GM18511 (cell line): ENCODE results near the gene SMCHD1.
"Not testable (repeated sequence)": the region's sequence is repeated elsewhere in the genome, so short reads cannot be mapped to it uniquely, and the experiment has no call there.

Source experiments
- ATAC-seq: cut with Tn5 transposase; IDR thresholded peaks from one replicate; pipeline ENCODE4 v1.9.1; 2021; ENCODE audit warnings: mild to moderate bottlenecking, moderate library complexity; ENCODE audit not compliant: unreplicated experiment

The SMCHD1 gene

GRCh38 chr18:2656981-2657512, 1.5 kb downstream of the SMCHD1 start:
- ATAC-seq, result no peak

- no peak for ATAC-seq
Measured at GRCh38 chr18:2657788-2658458, 2.4 kb downstream of the SMCHD1 start.

- not testable (repeated sequence) for ATAC-seq
Measured at GRCh38 chr18:2660849-2661248, 5.3 kb downstream of the SMCHD1 start.

- ATAC-seq, result not testable (repeated sequence)
Measured at GRCh38 chr18:2662288-2662687, 6.8 kb downstream of the SMCHD1 start.

- ATAC-seq, result no peak
Measured at GRCh38 chr18:2662990-2663389, 7.5 kb downstream of the SMCHD1 start.

GRCh38 chr18:2672410-2672809, 16.9 kb downstream of the SMCHD1 start:
- no peak for ATAC-seq

- ATAC-seq, result no peak
Measured at GRCh38 chr18:2672872-2673271, 17.3 kb downstream of the SMCHD1 start.

- ATAC-seq, result not testable (repeated sequence)
Measured at GRCh38 chr18:2678933-2679332, 23.4 kb downstream of the SMCHD1 start.

- no peak for ATAC-seq
Measured at GRCh38 chr18:2680216-2680792, 24.8 kb downstream of the SMCHD1 start.

- no peak for ATAC-seq
Measured at GRCh38 chr18:2681993-2682603, 26.6 kb downstream of the SMCHD1 start.

- no peak for ATAC-seq
Measured at GRCh38 chr18:2683055-2683454, 27.5 kb downstream of the SMCHD1 start.

- ATAC-seq, result no peak
Measured at GRCh38 chr18:2686349-2686968, 30.9 kb downstream of the SMCHD1 start.

GRCh38 chr18:2687390-2688001, 32.0 kb downstream of the SMCHD1 start:
- ATAC-seq, result peak; percentile 87

GRCh38 chr18:2692508-2692907, 37.0 kb downstream of the SMCHD1 start:
- no peak for ATAC-seq

GRCh38 chr18:2697184-2697583, 41.7 kb downstream of the SMCHD1 start:
- ATAC-seq, result no peak

- no peak for ATAC-seq
Measured at GRCh38 chr18:2699001-2699400, 43.5 kb downstream of the SMCHD1 start.

- no peak for ATAC-seq
Measured at GRCh38 chr18:2704541-2704940, 49.0 kb downstream of the SMCHD1 start.

- no peak for ATAC-seq
Measured at GRCh38 chr18:2706903-2707302, 51.4 kb downstream of the SMCHD1 start.

- ATAC-seq, result no peak
Measured at GRCh38 chr18:2707551-2708168, 52.1 kb downstream of the SMCHD1 start.

GRCh38 chr18:2709316-2709715, 53.8 kb downstream of the SMCHD1 start:
- ATAC-seq, result no peak

GRCh38 chr18:2714140-2714539, 58.6 kb downstream of the SMCHD1 start:
- no peak for ATAC-seq
